GM15510 (cell line): ENCODE measurements around the gene JARID2.

Experiments
- POLR2A ChIP-seq: IDR thresholded peaks from 3 replicates; pipeline ENCODE4 v1.6.1; 2011; ENCODE audit warnings: borderline replicate concordance; ENCODE audit not compliant: insufficient read length; ENCODE audit errors: extremely low read depth

The JARID2 gene

GRCh38 chr6:15362274-15363160, 116.6 kb downstream of the JARID2 start:
- TF ChIP-seq POLR2A = no peak

GRCh38 chr6:15363164-15363522, 117.3 kb downstream of the JARID2 start:
- no peak for TF ChIP-seq POLR2A

- TF ChIP-seq POLR2A = no peak
Observed at GRCh38 chr6:15363523-15364400, 117.9 kb downstream of the JARID2 start.

- no peak for TF ChIP-seq POLR2A
Observed at GRCh38 chr6:15364401-15365037, 118.7 kb downstream of the JARID2 start.

- no peak for TF ChIP-seq POLR2A
Observed at GRCh38 chr6:15365273-15365687, 119.4 kb downstream of the JARID2 start.

GRCh38 chr6:15366003-15366535, 120.2 kb downstream of the JARID2 start:
- TF ChIP-seq POLR2A = no peak

GRCh38 chr6:15366879-15367278, 121.0 kb downstream of the JARID2 start:
- no peak for TF ChIP-seq POLR2A

GRCh38 chr6:15368186-15368585, 122.3 kb downstream of the JARID2 start:
- no peak for TF ChIP-seq POLR2A

- TF ChIP-seq POLR2A = no peak
Observed at GRCh38 chr6:15368873-15369272, 123.0 kb downstream of the JARID2 start.

GRCh38 chr6:15369838-15370237, 124.0 kb downstream of the JARID2 start:
- TF ChIP-seq POLR2A = no peak

GRCh38 chr6:15370733-15371671, 125.1 kb downstream of the JARID2 start:
- TF ChIP-seq POLR2A = no peak

GRCh38 chr6:15372932-15373331, 127.1 kb downstream of the JARID2 start:
- TF ChIP-seq POLR2A = no peak

GRCh38 chr6:15374119-15374518, 128.2 kb downstream of the JARID2 start:
- no peak for TF ChIP-seq POLR2A

GRCh38 chr6:15375018-15375417, 129.1 kb downstream of the JARID2 start:
- TF ChIP-seq POLR2A = no peak
